Glutamatergic neuron (in vitro differentiated cells): ENCODE results near the gene ABI3BP. TPM values are rescaled to one million over a fixed set of nuclear protein-coding genes. Genes with fewer than 3 reads are reported as not detected.

Source experiments
- DNase-seq: peaks from one replicate; pipeline ENCODE4 v3.0.0; 2022
- H3K27ac Mint-ChIP-seq: one replicate; pipeline ENCODE4 v1.8.0; 2020; ENCODE audit warnings: mild to moderate bottlenecking, mixed read lengths, inconsistent platforms; ENCODE audit not compliant: unreplicated experiment
- H3K27me3 Mint-ChIP-seq: one replicate; pipeline ENCODE4 v1.8.0; 2020; ENCODE audit warnings: mild to moderate bottlenecking, moderate library complexity, mixed read lengths, inconsistent platforms; ENCODE audit not compliant: unreplicated experiment
- H3K36me3 Mint-ChIP-seq: one replicate; pipeline ENCODE4 v1.8.0; 2020; ENCODE audit warnings: mild to moderate bottlenecking, mixed read lengths, inconsistent platforms; ENCODE audit not compliant: unreplicated experiment
- H3K4me1 Mint-ChIP-seq: one replicate; pipeline ENCODE4 v1.8.0; 2020; ENCODE audit warnings: mild to moderate bottlenecking, low read depth, mixed read lengths, inconsistent platforms; ENCODE audit not compliant: unreplicated experiment
- H3K4me3 Mint-ChIP-seq: one replicate; pipeline ENCODE4 v1.8.0; 2020; ENCODE audit warnings: mild to moderate bottlenecking, mixed read lengths, inconsistent platforms; ENCODE audit not compliant: unreplicated experiment
- H3K9me3 Mint-ChIP-seq: one replicate; pipeline ENCODE4 v1.8.0; 2020; ENCODE audit warnings: mild to moderate bottlenecking, moderate library complexity, mixed read lengths, inconsistent platforms; ENCODE audit not compliant: unreplicated experiment
- CTCF ChIP-seq: fragments of 200-600 bp; sonication (generic); IDR thresholded peaks from one replicate; pipeline ENCODE4 v1.5.0; 2021; ENCODE audit not compliant: partially characterized antibody, unreplicated experiment
- total RNA-seq: library from RNA; stranded (reverse); fragmentation: NEBNext Ultra II Directional; extraction: Animal tissue kit (Norgen Biotek cat#: 25700); gene quantifications from one replicate; pipeline ENCODE4 v1.2.1, GENCODE V29; 2021; ENCODE audit not compliant: unreplicated experiment

Gene ABI3BP
- total RNA-seq, 1 donor from 2014 or later = not detected

DNA sequence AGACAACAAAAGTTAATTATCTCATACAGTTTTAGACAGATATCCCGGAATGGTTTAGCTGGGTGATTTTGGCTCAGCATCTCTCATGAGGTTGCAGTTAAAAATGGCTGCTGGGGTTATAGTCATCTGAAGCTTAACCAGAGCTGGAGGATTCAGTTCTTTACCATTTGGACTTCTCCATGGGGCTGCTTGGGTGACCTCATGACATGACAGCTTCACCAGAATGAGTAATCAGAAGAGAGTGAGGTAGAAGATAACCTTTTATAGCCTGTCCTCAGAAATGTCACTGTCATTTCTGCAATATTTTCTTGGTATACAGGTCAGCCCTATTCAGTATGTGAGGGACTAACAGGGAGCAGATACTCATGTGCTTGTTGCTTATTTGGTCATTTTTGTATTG is 253.0 kb downstream of the ABI3BP start:
- Mint-ChIP-seq H3K36me3 (no peaks in the 10 kb centered on the region), H3K27me3 (no peaks in the 10 kb centered on the region), H3K4me1 (no peaks in the 10 kb centered on the region), H3K4me3 (no peak overlapping the region), H3K27ac (no peak overlapping the region), H3K9me3 (no peaks in the 10 kb centered on the region)
- TF ChIP-seq CTCF = no peak
- no peak for DNase-seq

DNA sequence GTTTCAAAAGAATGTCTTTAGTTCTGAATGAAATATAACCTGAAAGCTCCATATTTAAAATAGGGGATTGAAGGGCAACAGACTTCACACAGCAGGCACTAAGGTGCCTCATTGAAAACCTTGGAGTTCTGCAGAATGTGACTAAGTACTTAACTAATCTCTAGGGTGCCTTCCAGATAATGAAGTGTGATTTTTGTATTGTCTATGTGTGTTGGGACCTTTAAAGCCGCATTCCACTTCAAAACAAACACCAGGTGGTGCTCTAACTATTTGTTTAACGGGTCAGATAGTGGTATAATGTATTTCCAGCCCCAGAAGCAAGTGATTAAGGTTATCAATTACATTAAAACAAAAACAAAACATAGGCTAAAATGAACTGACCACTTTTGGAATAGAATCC is 255.9 kb downstream of the ABI3BP start:
- Mint-ChIP-seq H3K36me3 (no peaks in the 10 kb centered on the region), H3K4me3 (no peak overlapping the region), H3K27me3 (no peaks in the 10 kb centered on the region), H3K9me3 (no peaks in the 10 kb centered on the region), H3K4me1 (no peaks in the 10 kb centered on the region), H3K27ac (no peak overlapping the region)
- DNase-seq = no peak
- no peak for TF ChIP-seq CTCF

DNA sequence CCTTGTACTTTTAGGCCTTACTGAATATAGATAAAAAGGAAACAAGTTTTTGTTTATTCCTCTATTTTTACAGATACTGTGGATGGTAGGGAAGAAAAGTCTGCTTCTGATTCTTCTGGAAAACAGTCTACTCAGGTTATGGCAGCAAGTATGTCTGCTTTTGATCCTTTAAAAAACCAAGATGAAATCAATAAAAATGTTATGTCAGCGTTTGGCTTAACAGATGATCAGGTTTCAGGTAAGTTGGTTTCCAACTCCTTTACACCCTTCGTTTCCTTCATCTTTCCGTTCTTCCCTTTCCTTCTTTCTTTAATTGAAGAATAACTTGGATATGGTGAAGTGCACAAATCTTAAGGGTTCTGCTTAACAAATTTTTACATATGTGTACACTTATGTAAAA is 260.8 kb downstream of the ABI3BP start:
- TF ChIP-seq CTCF = no peak
- DNase-seq = no peak
- Mint-ChIP-seq H3K27ac (no peak overlapping the region), H3K4me1 (no peaks in the 10 kb centered on the region), H3K9me3 (peaks cover 2% of the 10 kb centered on the region), H3K4me3 (no peak overlapping the region), H3K27me3 (no peaks in the 10 kb centered on the region), H3K36me3 (no peaks in the 10 kb centered on the region)

GRCh38 chr3:100730524-100730923 is 262.7 kb downstream of the ABI3BP start:
- H3K4me1 Mint-ChIP-seq = peaks cover 2% of the 10 kb centered on the region
- no peak for DNase-seq
- TF ChIP-seq CTCF = no peak
- no peak overlapping the region for H3K27ac Mint-ChIP-seq
- H3K36me3 Mint-ChIP-seq = no peaks in the 10 kb centered on the region
- peaks cover 2% of the 10 kb centered on the region for H3K9me3 Mint-ChIP-seq
- no peaks in the 10 kb centered on the region for H3K27me3 Mint-ChIP-seq
- no peak overlapping the region for H3K4me3 Mint-ChIP-seq

DNA sequence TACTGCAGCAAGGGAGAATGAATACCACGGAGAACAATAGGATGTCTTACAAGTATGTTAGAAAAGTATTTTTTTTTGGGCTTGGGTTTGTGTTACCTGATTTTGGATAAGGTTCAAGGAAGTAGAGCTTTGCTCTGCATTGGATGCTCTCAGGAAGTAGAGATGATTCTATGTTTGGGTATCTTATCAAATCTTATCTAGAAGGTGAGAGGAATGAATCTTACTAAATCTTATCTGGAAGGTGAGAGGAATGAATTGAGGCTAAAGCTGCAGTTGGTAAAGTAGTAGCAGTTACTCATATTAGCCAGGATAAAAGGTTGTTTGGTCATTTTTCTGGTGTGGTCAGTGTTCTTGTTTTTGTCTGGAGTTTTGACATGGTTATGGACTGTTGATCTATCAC is 266.5 kb downstream of the ABI3BP start:
- Mint-ChIP-seq H3K36me3 (no peaks in the 10 kb centered on the region), H3K4me3 (no peak overlapping the region), H3K9me3 (peaks cover 4% of the 10 kb centered on the region), H3K27ac (no peak overlapping the region), H3K4me1 (peaks cover 4% of the 10 kb centered on the region), H3K27me3 (no peaks in the 10 kb centered on the region)
- no peak for DNase-seq
- TF ChIP-seq CTCF = no peak
